Ectodermal cell (in vitro differentiated cells): ENCODE measurements around the gene ALOXE3.

ENCODE experiments used
- H3K27ac ChIP-seq: 2 replicates; pipeline ENCODE4 v1.7.0; 2013; ENCODE audit warnings: mild to moderate bottlenecking, low read depth, low read length; ENCODE audit not compliant: insufficient read depth, poor library complexity, severe bottlenecking
- H3K27me3 ChIP-seq: 2 replicates; pipeline ENCODE4 v1.7.0; 2013; ENCODE audit warnings: mild to moderate bottlenecking, low read length; ENCODE audit not compliant: insufficient read depth, control insufficient read depth, poor library complexity, severe bottlenecking
- H3K36me3 ChIP-seq: one replicate; pipeline ENCODE4 v1.7.0; 2013; ENCODE audit warnings: low read length; ENCODE audit not compliant: control insufficient read depth, insufficient read depth
- H3K4me1 ChIP-seq: one replicate; pipeline ENCODE4 v1.7.0; 2013; ENCODE audit warnings: low read length; ENCODE audit not compliant: control insufficient read depth, insufficient read depth
- H3K4me3 ChIP-seq: 2 replicates; pipeline ENCODE4 v1.7.0; 2013; ENCODE audit warnings: low read depth, low read length, control low read depth; ENCODE audit not compliant: insufficient read depth
- H3K9me3 ChIP-seq: 2 replicates; pipeline ENCODE4 v1.7.0; 2013; ENCODE audit warnings: mild to moderate bottlenecking, low read length, moderate library complexity; ENCODE audit not compliant: control insufficient read depth
- WGBS, 2 experiments: methylation state at CpG; one replicate each; pipeline ENCODE4 v1.1.7; 2013; ENCODE audit warnings: missing lambda C conversion rate in 2 of 2; 5-methylcytosine and 5-hydroxymethylcytosine counted together

ALOXE3 gene

GRCh38 chr17:8071496-8071895 is 46.8 kb downstream of the ALOXE3 start:
- Histone ChIP-seq H3K9me3 (no peaks in the 10 kb centered on the region), H3K4me3 (no peak overlapping the region), H3K36me3 (no peaks in the 10 kb centered on the region), H3K4me1 (peaks cover 7% of the 10 kb centered on the region), H3K27me3 (peaks cover 89% of the 10 kb centered on the region), H3K27ac (no peak overlapping the region)
- WGBS, 2 experiments, result 82 to 84% methylated on average over 12 of the region's 12 CpGs

DNA sequence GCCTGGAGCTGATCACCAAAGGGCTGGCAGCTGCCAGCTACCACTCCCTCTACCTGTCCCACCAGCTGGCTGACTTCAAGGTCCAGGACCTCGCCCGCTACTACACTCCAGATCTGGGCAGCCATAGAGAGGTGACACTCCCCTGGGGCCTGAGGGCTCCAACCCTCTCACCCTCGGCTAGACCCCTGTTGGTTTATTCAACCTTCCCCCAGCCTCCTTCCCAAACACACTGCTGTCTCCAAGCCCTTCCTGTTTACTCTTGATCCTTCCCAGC is 48.8 kb downstream of the ALOXE3 start:
- H3K4me1 ChIP-seq, result peaks cover 7% of the 10 kb centered on the region
- H3K36me3 ChIP-seq, result no peaks in the 10 kb centered on the region
- H3K4me3 ChIP-seq, result no peak overlapping the region
- no peak overlapping the region for H3K27ac ChIP-seq
- H3K9me3 ChIP-seq, result no peaks in the 10 kb centered on the region
- H3K27me3 ChIP-seq, result peaks cover 87% of the 10 kb centered on the region
- WGBS, 2 experiments, result 77 to 89% methylated on average over 3 of the region's 3 CpGs

DNA sequence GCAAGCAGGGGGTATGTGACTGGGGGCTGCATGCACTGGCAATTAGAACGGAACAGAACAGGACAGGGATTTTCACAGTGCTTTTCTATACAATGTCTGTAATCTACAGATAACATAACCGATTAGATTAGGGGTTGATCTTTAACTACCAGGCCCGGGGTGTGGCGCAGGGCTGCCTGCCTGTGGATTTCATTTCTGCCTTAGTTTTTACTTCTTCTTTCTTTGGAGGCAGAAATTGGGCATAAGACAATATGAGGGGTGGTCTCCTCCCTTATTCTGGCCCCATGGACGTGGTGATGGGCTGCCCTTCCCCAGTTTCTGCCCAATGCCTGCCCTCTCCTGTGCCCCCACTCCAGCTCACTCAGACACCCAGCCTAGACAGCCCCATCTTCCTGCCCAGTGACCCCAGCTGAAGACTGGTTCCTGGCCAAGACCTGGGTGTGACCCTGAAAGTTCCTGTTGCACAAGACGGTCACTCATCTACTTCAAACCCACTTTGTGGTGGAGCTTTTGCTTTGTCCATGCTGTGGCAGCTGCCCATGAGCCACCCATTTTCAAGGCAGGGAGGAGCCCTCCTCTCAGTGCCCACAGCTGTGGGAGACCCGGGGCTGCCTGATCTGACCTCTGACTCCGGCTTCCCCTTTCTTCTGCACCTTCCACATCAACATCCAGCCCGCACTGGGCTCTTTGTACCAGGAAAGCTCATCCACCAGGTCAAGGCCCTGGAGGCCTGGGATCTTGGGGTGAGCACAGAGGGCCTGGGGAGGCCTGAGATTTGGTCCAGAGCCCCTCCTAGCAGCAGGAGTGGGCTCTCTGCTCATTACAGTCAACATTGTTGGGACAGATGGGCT is 49.4 kb downstream of the ALOXE3 start:
- Histone ChIP-seq H3K4me1 (peaks cover 7% of the 10 kb centered on the region), H3K36me3 (no peaks in the 10 kb centered on the region), H3K27me3 (peaks cover 87% of the 10 kb centered on the region), H3K4me3 (no peak overlapping the region), H3K27ac (no peak overlapping the region), H3K9me3 (no peaks in the 10 kb centered on the region)
- WGBS, 2 experiments, result 87 to 91% methylated on average over 9 of the region's 9 CpGs

- 87 to 91% methylated on average over 3 to 4 of the region's 4 CpGs for WGBS, 2 experiments
- Histone ChIP-seq H3K27me3 (peaks cover 86% of the 10 kb centered on the region), H3K9me3 (no peaks in the 10 kb centered on the region), H3K27ac (no peak overlapping the region), H3K36me3 (no peaks in the 10 kb centered on the region), H3K4me3 (no peak overlapping the region), H3K4me1 (peaks cover 11% of the 10 kb centered on the region)
These were observed 50.5 kb downstream of the ALOXE3 start for GRCh38 chr17:8067806-8068205.

GRCh38 chr17:8066841-8067775 is 51.2 kb downstream of the ALOXE3 start:
- Histone ChIP-seq H3K9me3 (no peaks in the 10 kb centered on the region), H3K27me3 (peaks cover 86% of the 10 kb centered on the region)

DNA sequence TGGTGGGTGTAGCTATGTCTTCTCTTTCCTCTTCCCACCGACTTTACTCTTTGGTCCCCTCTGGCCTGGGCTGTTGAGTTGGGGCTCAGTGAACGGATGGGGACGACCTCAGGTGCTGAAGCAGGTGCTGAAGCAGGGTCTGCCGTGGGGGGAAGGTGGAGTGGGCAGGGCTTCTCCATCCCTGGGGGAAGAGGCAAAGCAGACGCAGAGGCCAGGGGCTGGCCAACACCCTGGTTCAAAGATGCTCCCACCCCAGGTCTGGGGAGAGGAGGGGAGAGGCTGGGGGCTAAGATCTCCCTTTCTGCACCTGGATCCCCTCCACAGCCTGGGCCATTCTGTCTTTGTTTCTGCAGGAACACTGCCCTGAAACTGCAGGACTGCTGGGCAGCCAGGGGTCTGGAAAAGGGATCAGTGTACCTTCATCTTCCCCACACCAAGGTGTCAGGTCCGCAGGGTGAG is 53.7 kb downstream of the ALOXE3 start:
- WGBS, 2 experiments, result 56 to 70% methylated on average over 5 to 6 of the region's 6 CpGs
- H3K27me3 ChIP-seq, result peaks cover 86% of the 10 kb centered on the region
- no peak overlapping the region for H3K27ac ChIP-seq
- no peaks in the 10 kb centered on the region for H3K36me3 ChIP-seq
- H3K4me3 ChIP-seq, result no peak overlapping the region
- peaks cover 5% of the 10 kb centered on the region for H3K4me1 ChIP-seq
- H3K9me3 ChIP-seq, result no peaks in the 10 kb centered on the region

More at GRCh38 chr17:8066841-8067775, 51.2 kb downstream of the ALOXE3 start:
- Histone ChIP-seq H3K27ac (no peak overlapping the region), H3K4me1 (peaks cover 5% of the 10 kb centered on the region), H3K4me3 (no peak overlapping the region), H3K36me3 (no peaks in the 10 kb centered on the region)
- WGBS, 2 experiments, result 67 to 76% methylated on average over 15 of the region's 15 CpGs

DNA sequence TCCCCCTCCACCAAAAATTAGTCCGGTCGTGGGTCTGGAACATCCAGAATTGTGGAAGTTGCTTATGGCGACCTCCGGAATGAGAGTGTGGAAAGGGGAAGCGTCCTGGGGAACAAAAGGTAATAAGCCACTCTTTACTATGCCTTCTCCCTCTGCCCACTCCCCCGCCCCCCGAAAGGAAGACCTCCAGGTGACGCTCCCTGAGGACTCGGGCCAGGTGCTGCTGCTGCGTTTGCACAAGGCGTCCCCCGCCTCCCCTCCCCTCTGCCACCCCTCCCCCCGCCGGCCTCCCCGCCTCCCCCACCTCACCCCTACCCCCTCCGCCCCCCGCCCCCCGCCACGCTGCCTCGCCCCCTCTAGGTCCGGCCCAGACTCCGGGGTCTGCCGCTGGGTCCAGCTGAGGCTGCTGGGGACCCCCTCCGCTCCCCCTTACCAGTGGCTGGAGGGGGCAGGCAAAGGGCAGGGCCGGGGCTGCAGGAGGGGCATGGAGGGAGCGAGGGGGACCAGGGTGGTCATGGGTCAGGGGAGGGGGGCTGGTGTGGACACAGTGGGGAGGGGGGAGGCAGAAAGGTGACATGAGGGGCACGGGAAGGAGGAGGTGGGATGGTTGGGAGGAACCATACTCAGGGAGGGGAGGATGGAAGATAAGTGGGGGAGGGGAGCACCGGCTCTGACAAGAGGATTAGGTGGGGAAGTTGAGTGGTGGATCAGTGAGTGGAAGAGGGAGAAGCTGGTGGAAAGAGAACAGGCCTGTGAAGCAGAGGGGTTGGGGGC is 54.4 kb downstream of the ALOXE3 start:
- Histone ChIP-seq H3K36me3 (no peaks in the 10 kb centered on the region), H3K27me3 (peaks cover 88% of the 10 kb centered on the region), H3K4me1 (peaks cover 5% of the 10 kb centered on the region), H3K27ac (no peak overlapping the region), H3K4me3 (no peak overlapping the region), H3K9me3 (no peaks in the 10 kb centered on the region)
- WGBS, 2 experiments, result 7 to 8% methylated on average over 17 to 20 of the region's 28 CpGs

DNA sequence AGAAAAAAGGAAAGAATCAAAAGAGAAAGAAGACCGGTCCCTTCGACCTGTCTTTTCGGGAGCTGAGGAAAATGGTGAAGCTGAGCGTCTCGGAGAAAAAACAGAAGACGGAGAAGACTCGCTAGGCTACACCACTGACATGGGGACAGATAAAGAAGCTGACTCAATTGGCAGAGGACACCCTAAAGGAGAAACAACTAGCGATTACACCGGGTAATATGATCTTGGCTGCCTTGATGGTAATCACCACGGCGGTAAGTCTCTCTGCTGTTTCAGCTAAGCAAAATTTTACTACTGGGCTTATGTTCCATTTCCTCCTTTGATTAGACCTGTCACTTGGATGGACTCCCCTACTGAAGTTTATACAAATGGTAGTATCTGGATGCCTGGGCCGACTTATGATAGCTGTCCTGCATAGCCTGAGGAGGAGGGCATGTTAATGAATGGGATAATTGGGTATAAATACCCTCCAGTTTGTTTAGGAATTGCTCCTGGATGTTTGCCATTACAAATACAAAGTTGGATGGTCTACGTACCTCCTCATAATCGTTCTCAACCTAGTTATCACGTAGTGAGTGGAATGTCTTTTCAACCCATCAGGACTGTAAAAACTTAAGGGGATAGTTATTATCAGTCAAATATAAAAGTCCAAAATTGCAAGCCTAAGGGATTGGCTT is 55.4 kb downstream of the ALOXE3 start:
- H3K27me3 ChIP-seq, result peaks cover 88% of the 10 kb centered on the region
- H3K27ac ChIP-seq, result no peak overlapping the region

GRCh38 chr17:8062435-8062806 is 55.9 kb downstream of the ALOXE3 start:
- Histone ChIP-seq H3K36me3 (no peaks in the 10 kb centered on the region), H3K27me3 (peaks cover 94% of the 10 kb centered on the region), H3K9me3 (no peaks in the 10 kb centered on the region), H3K4me3 (no peak overlapping the region), H3K4me1 (peaks cover 5% of the 10 kb centered on the region), H3K27ac (no peak overlapping the region)
- WGBS, 2 experiments, result 16 to 17% methylated on average over 8 of the region's 8 CpGs

More for the DNA sequence above, 55.4 kb downstream of the ALOXE3 start:
- Histone ChIP-seq H3K36me3 (no peaks in the 10 kb centered on the region), H3K4me1 (peaks cover 5% of the 10 kb centered on the region), H3K4me3 (no peak overlapping the region), H3K9me3 (no peaks in the 10 kb centered on the region)
- WGBS, 2 experiments, result 4 to 6% methylated on average over 12 to 14 of the region's 15 CpGs
